ENCODE data around the gene C1QTNF1.

Gene C1QTNF1

GRCh38 chr17:79055197-79055596, 31.2 kb downstream of the C1QTNF1 start:
- ATAC-seq = no peak
- TF ChIP-seq OSR1 (CRISPR knock-in tag; IDR thresholded peaks at IDR 0.05) = no peak
- TF ChIP-seq BACH2 (CRISPR knock-in tag; IDR thresholded peaks at IDR 0.05; ENCODE audit: borderline replicate concordance) = no peak
- TF ChIP-seq ZFP30 (CRISPR knock-in tag; IDR thresholded peaks at IDR 0.05) = no peak
- no peak for TF ChIP-seq PATZ1 (CRISPR knock-in tag; IDR thresholded peaks at IDR 0.05; ENCODE audit: borderline replicate concordance)
- no peak for TF ChIP-seq PPARA (CRISPR knock-in tag; IDR thresholded peaks at IDR 0.05; ENCODE audit: borderline replicate concordance)
- TF ChIP-seq ESRRG (CRISPR knock-in tag; IDR thresholded peaks at IDR 0.05) = no peak
- TF ChIP-seq TOX (CRISPR knock-in tag; IDR thresholded peaks at IDR 0.05; ENCODE audit: borderline replicate concordance) = no peak
- no peak for TF ChIP-seq CSRNP3 (CRISPR knock-in tag; IDR thresholded peaks at IDR 0.05)
- no peak for TF ChIP-seq GLIS3 (CRISPR knock-in tag; IDR thresholded peaks at IDR 0.05)
- no peak for TF ChIP-seq TSHZ2 (CRISPR knock-in tag; IDR thresholded peaks at IDR 0.05)
- no peak for TF ChIP-seq ZFP3 (CRISPR knock-in tag; IDR thresholded peaks at IDR 0.05)
- TF ChIP-seq ZNF70 (CRISPR knock-in tag; IDR thresholded peaks at IDR 0.05) = no peak
- no peak for TF ChIP-seq ZC3H10 (CRISPR knock-in tag; IDR thresholded peaks at IDR 0.05)
- no peak for TF ChIP-seq ISL1 (CRISPR knock-in tag; IDR thresholded peaks at IDR 0.05)
- TF ChIP-seq CSDC2 (CRISPR knock-in tag; IDR thresholded peaks at IDR 0.05) = no peak
- TF ChIP-seq SNAI2 (CRISPR knock-in tag; IDR thresholded peaks at IDR 0.05) = no peak
- TF ChIP-seq RARB (CRISPR knock-in tag; IDR thresholded peaks at IDR 0.05) = no peak
- no peak for TF ChIP-seq ZNF565 (CRISPR knock-in tag; conservative IDR thresholded peaks at IDR 0.05; ENCODE audit: low read depth)
- TF ChIP-seq ZNF8 (CRISPR knock-in tag; IDR thresholded peaks at IDR 0.05) = no peak

- TF ChIP-seq GLIS3 (CRISPR knock-in tag; IDR thresholded peaks at IDR 0.05) (no peak), ZNF70 (CRISPR knock-in tag; IDR thresholded peaks at IDR 0.05) (no peak), OSR1 (CRISPR knock-in tag; IDR thresholded peaks at IDR 0.05) (no peak), TOX (CRISPR knock-in tag; IDR thresholded peaks at IDR 0.05; ENCODE audit: borderline replicate concordance) (no peak), CREB5 (CRISPR knock-in tag; IDR thresholded peaks at IDR 0.05; ENCODE audit: low read depth) (no peak), PPARA (CRISPR knock-in tag; IDR thresholded peaks at IDR 0.05; ENCODE audit: borderline replicate concordance) (no peak), TCF4 (CRISPR knock-in tag; IDR thresholded peaks at IDR 0.05; ENCODE audit: borderline replicate concordance) (no peak), ZFP30 (CRISPR knock-in tag; IDR thresholded peaks at IDR 0.05) (no peak), CSRNP3 (CRISPR knock-in tag; IDR thresholded peaks at IDR 0.05) (no peak), PATZ1 (CRISPR knock-in tag; IDR thresholded peaks at IDR 0.05; ENCODE audit: borderline replicate concordance) (no peak), POU6F1 (CRISPR knock-in tag; IDR thresholded peaks at IDR 0.05; ENCODE audit: borderline replicate concordance, low read depth) (no peak), ISL1 (CRISPR knock-in tag; IDR thresholded peaks at IDR 0.05) (no peak), BACH2 (CRISPR knock-in tag; IDR thresholded peaks at IDR 0.05; ENCODE audit: borderline replicate concordance) (no peak), ZFP3 (CRISPR knock-in tag; IDR thresholded peaks at IDR 0.05) (no peak), ESRRG (CRISPR knock-in tag; IDR thresholded peaks at IDR 0.05) (no peak), SNAI2 (CRISPR knock-in tag; IDR thresholded peaks at IDR 0.05) (no peak), ZNF8 (CRISPR knock-in tag; IDR thresholded peaks at IDR 0.05) (no peak), TSHZ2 (CRISPR knock-in tag; IDR thresholded peaks at IDR 0.05) (no peak)
- ATAC-seq = no peak; the same call in 2 of the 3 replicates
Observed at GRCh38 chr17:79057737-79058385, 33.9 kb downstream of the C1QTNF1 start.

Measured in SK-N-SH treated with all-trans-retinoic acid at 6 μM for 48 hours (cell line).